Upper lobe of right lung (tissue), 1 donor: Measurements from ENCODE around the gene NUMBL. TPM values are rescaled to one million over a fixed set of nuclear protein-coding genes. Genes with fewer than 3 reads are reported as not detected.
A peak's percentile ranks its signal among the peaks of the same experiment; 100 is the strongest.

ENCODE experiments used
- ATAC-seq: fragments of 200-7000 bp; cut with Tn5 transposase; one replicate; pipeline ENCODE4 v1.9.1; 2020; ENCODE audit warnings: mild to moderate bottlenecking, moderate library complexity
- DNase-seq: peaks from one replicate; pipeline ENCODE4 v3.0.0-alpha.2; 2020
- H3K27ac ChIP-seq: fragments of 200-600 bp; one replicate; pipeline ENCODE4 v1.8.0; 2022
- H3K27me3 ChIP-seq: fragments of 200-600 bp; one replicate; pipeline ENCODE4 v1.8.0; 2022; ENCODE audit warnings: mild to moderate bottlenecking
- H3K36me3 ChIP-seq: fragments of 200-600 bp; one replicate; pipeline ENCODE4 v1.8.0; 2022
- H3K4me1 ChIP-seq: fragments of 200-600 bp; one replicate; pipeline ENCODE4 v1.8.0; 2022
- H3K4me3 ChIP-seq: fragments of 200-600 bp; one replicate; pipeline ENCODE4 v1.8.0; 2022; ENCODE audit warnings: mild to moderate bottlenecking
- H3K9me3 ChIP-seq: fragments of 200-600 bp; one replicate; pipeline ENCODE4 v1.8.0; 2022
- CTCF ChIP-seq: fragments of 200-600 bp; IDR thresholded peaks from one replicate; pipeline ENCODE4 v1.8.0; 2022; ENCODE audit warnings: antibody characterized with exemption
- intact Hi-C: fragments of 100-400 bp; cut with DNase I; formaldehyde crosslinking; loops from one replicate; pipeline ENCODE4 v1.11.0; 2022
- total RNA-seq: library from RNA; stranded (reverse); fragmentation: NEBNext Ultra II Directional; extraction: Animal tissue kit (Norgen Biotek cat#: 25700); gene quantifications from one replicate; pipeline ENCODE4 v1.2.1, GENCODE V29; 2021
- donor health status: DM: no; HTN: yes; CAD: no; lungs with severe emphysema.

NUMBL gene
- total RNA-seq, 1 donor from 2014 or later, result 19.5 TPM

DNA sequence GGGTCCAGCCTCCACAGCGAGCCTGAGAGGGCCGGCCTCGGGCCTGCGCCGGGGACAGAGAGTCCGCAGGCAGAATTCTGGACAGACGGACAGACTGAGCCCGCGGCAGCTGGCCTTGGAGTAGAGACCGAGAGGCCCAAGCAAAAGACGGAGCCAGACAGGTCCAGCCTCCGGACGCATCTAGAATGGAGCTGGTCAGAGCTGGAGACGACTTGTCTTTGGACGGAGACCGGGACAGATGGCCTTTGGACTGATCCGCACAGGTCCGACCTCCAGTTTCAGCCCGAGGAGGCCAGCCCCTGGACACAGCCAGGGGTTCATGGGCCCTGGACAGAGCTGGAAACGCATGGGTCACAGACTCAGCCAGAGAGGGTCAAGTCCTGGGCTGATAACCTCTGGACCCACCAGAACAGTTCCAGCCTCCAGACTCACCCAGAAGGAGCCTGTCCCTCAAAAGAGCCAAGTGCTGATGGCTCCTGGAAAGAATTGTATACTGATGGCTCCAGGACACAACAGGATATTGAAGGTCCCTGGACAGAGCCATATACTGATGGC, 27.0 kb upstream of the NUMBL start:
- no peaks in the 10 kb centered on the region for H3K9me3 ChIP-seq
- DNase-seq (peak; percentile 75), ATAC-seq (no peak)
- intact Hi-C loops, result no loop called here
- H3K4me1 ChIP-seq, result peaks cover 42% of the 10 kb centered on the region
- H3K27me3 ChIP-seq, result no peaks in the 10 kb centered on the region
- peak overlapping the region; percentile 75 for H3K4me3 ChIP-seq
- peak overlapping the region; percentile 95 for H3K27ac ChIP-seq
- H3K36me3 ChIP-seq, result peaks cover 14% of the 10 kb centered on the region
- no peak for TF ChIP-seq CTCF

DNA sequence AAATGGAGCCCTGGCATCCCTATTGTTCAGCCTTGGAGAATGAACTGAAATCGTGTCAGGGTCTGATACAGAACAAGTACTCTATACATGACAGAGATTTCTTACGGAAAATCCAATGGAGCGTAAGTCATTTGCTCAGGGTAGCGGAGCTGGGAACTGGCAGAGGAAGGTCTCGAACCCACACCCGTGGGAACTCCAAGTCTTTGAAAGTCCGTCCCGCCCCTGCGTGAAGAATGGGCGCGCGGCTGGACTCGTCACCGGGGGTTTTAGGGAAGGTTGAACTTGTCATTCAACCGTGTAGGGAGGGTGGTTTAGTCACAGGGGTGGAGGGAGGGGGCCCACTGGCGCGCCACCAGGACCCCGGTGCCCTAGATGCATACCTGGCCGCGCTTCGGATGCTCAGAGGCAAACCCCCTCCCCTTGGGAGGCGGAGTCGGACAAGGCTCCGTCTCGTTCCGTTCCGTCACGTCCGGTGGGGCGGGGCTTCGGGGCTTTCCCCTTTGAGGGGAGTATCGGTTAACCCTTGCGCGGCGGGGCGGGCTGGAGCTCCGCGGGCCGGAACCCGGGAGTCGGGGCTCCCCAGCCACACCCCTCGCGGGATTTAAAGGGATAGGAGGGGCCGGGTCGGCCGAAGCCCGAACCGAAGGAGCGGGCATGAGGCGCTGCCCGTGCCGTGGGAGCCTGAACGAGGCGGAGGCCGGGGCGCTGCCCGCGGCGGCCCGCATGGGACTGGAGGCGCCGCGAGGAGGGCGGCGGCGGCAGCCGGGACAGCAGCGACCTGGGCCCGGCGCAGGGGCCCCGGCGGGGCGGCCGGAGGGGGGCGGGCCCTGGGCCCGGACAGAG, 26.3 kb upstream of the NUMBL start, which contains the start of the genes COQ8B and ITPKC:
Gene COQ8B (minus strand): TSS at position 405 of the 843 bp plus-strand sequence. CDS start 2,254 bp downstream, outside the sequence.
Gene ITPKC (plus strand): TSS at position 631 of the 843 bp plus-strand sequence. CDS start 24 bp downstream, at position 655.
- intact Hi-C loops, result no loop called here
- peak; percentile 79 for ATAC-seq
- peak; percentile 100 for DNase-seq
- Histone ChIP-seq H3K27ac (peak within 1 kb of the TSS; percentile 95), H3K27me3 (no peaks in the 10 kb centered on the region), H3K9me3 (no peaks in the 10 kb centered on the region), H3K4me1 (peaks cover 35% of the 10 kb centered on the region), H3K4me3 (peak within 1 kb of the TSS; percentile 75), H3K36me3 (peaks cover 12% of the 10 kb centered on the region)
- TF ChIP-seq CTCF, result peak; percentile 18

GRCh38 chr19:40716031-40716481, 25.6 kb upstream of the NUMBL start:
- H3K4me1 ChIP-seq, result peaks cover 28% of the 10 kb centered on the region
- DNase-seq (no peak), ATAC-seq (no peak)
- peaks cover 15% of the 10 kb centered on the region for H3K36me3 ChIP-seq
- H3K9me3 ChIP-seq, result no peaks in the 10 kb centered on the region
- intact Hi-C loops, result no loop called here
- no peaks in the 10 kb centered on the region for H3K27me3 ChIP-seq
- TF ChIP-seq CTCF, result no peak
- H3K27ac ChIP-seq, result peak overlapping the region; percentile 95
- peak overlapping the region; percentile 75 for H3K4me3 ChIP-seq

GRCh38 chr19:40714441-40715299, 24.2 kb upstream of the NUMBL start:
- intact Hi-C loops, result no loop called here
- peaks cover 18% of the 10 kb centered on the region for H3K4me1 ChIP-seq
- peak; percentile 97 for DNase-seq
- no peaks in the 10 kb centered on the region for H3K27me3 ChIP-seq
- peak overlapping the region; percentile 75 for H3K4me3 ChIP-seq
- TF ChIP-seq CTCF, result peak; percentile 7
- no peaks in the 10 kb centered on the region for H3K9me3 ChIP-seq
- ATAC-seq, result peak; percentile 74
- peak overlapping the region; percentile 95 for H3K27ac ChIP-seq
- peaks cover 25% of the 10 kb centered on the region for H3K36me3 ChIP-seq

- no peak for ATAC-seq
- H3K27me3 ChIP-seq, result no peaks in the 10 kb centered on the region
- H3K36me3 ChIP-seq, result peaks cover 33% of the 10 kb centered on the region
- H3K4me3 ChIP-seq, result peak overlapping the region; percentile 75
- intact Hi-C loops, result no loop called here
- no peak for TF ChIP-seq CTCF
- H3K9me3 ChIP-seq, result no peaks in the 10 kb centered on the region
- peaks cover 15% of the 10 kb centered on the region for H3K4me1 ChIP-seq
- no peak for DNase-seq
- peak overlapping the region; percentile 95 for H3K27ac ChIP-seq
Measured at GRCh38 chr19:40713939-40714338, 23.5 kb upstream of the NUMBL start.
